Breast epithelium (tissue), 4 donors: ENCODE results near the gene SERPINE1. TPM values are rescaled to one million over a fixed set of nuclear protein-coding genes. Genes with fewer than 3 reads are reported as not detected.

Source experiments
- DNase-seq, 2 donors: peaks; one replicate each; pipeline ENCODE4 v3.0.0-alpha.2; 2019; ENCODE audit warnings: low spot score in 2 of 2
- H3K27ac ChIP-seq, 2 donors: fragments of 200-600 bp; sonication (generic) in 1 of 2; one replicate each; pipeline ENCODE4 v1.5.1; 2016 to 2019; ENCODE audit warnings: mild to moderate bottlenecking in 1 of 2
- H3K27me3 ChIP-seq, 2 donors: fragments of 200-600 bp; sonication (generic) in 1 of 2; one replicate each; pipeline versions ENCODE4 v1.5.1 to v1.6.0; 2017 to 2019; ENCODE audit warnings: control low read depth in 1 of 2, mild to moderate bottlenecking in 1 of 2
- H3K36me3 ChIP-seq: fragments of 200-600 bp; one replicate; pipeline ENCODE4 v1.5.1; 2019
- H3K4me1 ChIP-seq, 2 donors: fragments of 200-600 bp; sonication (generic); one replicate each; pipeline ENCODE4 v1.5.1; 2016 to 2019; ENCODE audit warnings: control low read depth in 1 of 2
- H3K4me3 ChIP-seq, 3 donors: fragments of 200-600 bp; sonication (generic); 1 replicate in 2 of 3; 2 replicates in 1 of 3; pipeline ENCODE4 v1.5.1; 2016 to 2019; ENCODE audit warnings: mild to moderate bottlenecking in 3 of 3, moderate library complexity in 2 of 3
- H3K9me3 ChIP-seq, 2 donors: fragments of 200-600 bp; sonication (generic) in 1 of 2; one replicate each; pipeline ENCODE4 v1.5.1; 2016 to 2019; ENCODE audit warnings: control low read depth in 1 of 2
- CTCF ChIP-seq, 3 donors: fragments of 450-650 bp; IDR thresholded peaks; one replicate each; pipeline ENCODE4 v1.5.1; 2016 to 2017; ENCODE audit warnings: antibody characterized with exemption in 3 of 3, mild to moderate bottlenecking in 3 of 3, moderate library complexity in 3 of 3
- POLR2A ChIP-seq: fragments of 450-650 bp; IDR thresholded peaks from one replicate; pipeline ENCODE4 v1.6.1; 2016; ENCODE audit warnings: antibody characterized with exemption, mild to moderate bottlenecking, moderate library complexity
- POLR2AphosphoS5 ChIP-seq, 3 donors: sonication (generic); formaldehyde crosslinking; IDR thresholded peaks; one replicate each; pipeline ENCODE4 v1.6.1; 2017; ENCODE audit warnings: antibody characterized with exemption in 3 of 3
- intact Hi-C: fragments of 100-400 bp; cut with DNase I; formaldehyde crosslinking; loops from one replicate; pipeline ENCODE4 v1.15.1; 2023; ENCODE audit warnings: low total_unique reads
- total RNA-seq, 3 donors: library from RNA; depleted of rRNA; stranded (reverse); fragments of >200 nt; gene quantifications; one replicate each; pipeline ENCODE4 v1.1.0, GENCODE V29; 2016

SERPINE1 gene
- total RNA-seq, 3 donors from 2014 or later = 6.2 to 24.3 (median 7.4) TPM

GRCh38 chr7:101159696-101160674 is 33.1 kb downstream of the SERPINE1 start:
- Histone ChIP-seq H3K4me3 (no peak overlapping the region), H3K27ac (no peak overlapping the region), H3K4me1 (peaks cover 20 to 21% of the 10 kb centered on the region in 2 donors), H3K36me3 (no peaks in the 10 kb centered on the region), H3K27me3 (peaks cover 11 to 25% of the 10 kb centered on the region in 2 donors), H3K9me3 (no peaks in the 10 kb centered on the region)
- DNase-seq = no peak
- intact Hi-C loops = no loop called here
- TF ChIP-seq POLR2AphosphoS5 (IDR thresholded peaks at IDR 0.05) (no peak), POLR2A (no peak)

GRCh38 chr7:101160910-101161309 is 34.0 kb downstream of the SERPINE1 start:
- no peak for DNase-seq
- Histone ChIP-seq H3K36me3 (no peaks in the 10 kb centered on the region), H3K9me3 (no peaks in the 10 kb centered on the region), H3K27me3 (peaks cover 11 to 34% of the 10 kb centered on the region in 2 donors), H3K4me3 (no peak overlapping the region), H3K4me1 (peaks cover 14 to 16% of the 10 kb centered on the region in 2 donors), H3K27ac (no peak overlapping the region)
- intact Hi-C loops = no loop called here
- no peak for TF ChIP-seq POLR2AphosphoS5 (IDR thresholded peaks at IDR 0.05)
- no peak for TF ChIP-seq POLR2A
- TF ChIP-seq CTCF (IDR thresholded peaks at IDR 0.05) = no peak

GRCh38 chr7:101161692-101162471 is 35.0 kb downstream of the SERPINE1 start:
- Histone ChIP-seq H3K27me3 (peaks cover 16 to 44% of the 10 kb centered on the region in 2 donors), H3K9me3 (no peaks in the 10 kb centered on the region), H3K27ac (no peak overlapping the region), H3K36me3 (no peaks in the 10 kb centered on the region), H3K4me1 (peaks cover 14 to 16% of the 10 kb centered on the region in 2 donors), H3K4me3 (no peak overlapping the region)
- intact Hi-C loops = no loop called here
- TF ChIP-seq POLR2A (no peak), CTCF (IDR thresholded peaks at IDR 0.05) (no peak), POLR2AphosphoS5 (IDR thresholded peaks at IDR 0.05) (no peak)
- DNase-seq = no peak

GRCh38 chr7:101162551-101163278 is 35.8 kb downstream of the SERPINE1 start:
- Histone ChIP-seq H3K9me3 (no peaks in the 10 kb centered on the region), H3K27ac (no peak overlapping the region), H3K4me3 (peak overlapping the region; percentile 27 to 67 (median 43)), H3K36me3 (no peaks in the 10 kb centered on the region), H3K4me1 (peaks cover 14 to 16% of the 10 kb centered on the region in 2 donors), H3K27me3 (peaks cover 16 to 53% of the 10 kb centered on the region in 2 donors)
- TF ChIP-seq CTCF (IDR thresholded peaks at IDR 0.05) = no peak
- intact Hi-C loops = no loop called here
- no peak for DNase-seq

GRCh38 chr7:101163279-101164070 is 36.6 kb downstream of the SERPINE1 start:
- H3K27ac ChIP-seq = no peak overlapping the region
- no peak for DNase-seq
- peaks cover 14 to 16% of the 10 kb centered on the region in 2 donors for H3K4me1 ChIP-seq
- no peaks in the 10 kb centered on the region for H3K9me3 ChIP-seq
- H3K27me3 ChIP-seq = peaks cover 16 to 60% of the 10 kb centered on the region in 2 donors
- H3K36me3 ChIP-seq = no peaks in the 10 kb centered on the region
- intact Hi-C loops = no loop called here
- TF ChIP-seq CTCF (IDR thresholded peaks at IDR 0.05) = no peak
- TF ChIP-seq POLR2AphosphoS5 (IDR thresholded peaks at IDR 0.05) = no peak
- TF ChIP-seq POLR2A = no peak
- H3K4me3 ChIP-seq = peak overlapping the region; percentile 27 to 67 (median 43)
